DND-41 (cell line): ENCODE data around the gene FLT3LG.
A peak's percentile ranks its signal among the peaks of the same experiment; 100 is the strongest.
"Not testable (repeated sequence)": the region's sequence is repeated elsewhere in the genome, so short reads cannot be mapped to it uniquely, and the experiment has no call there.

ENCODE experiments used
- ATAC-seq: fragments of 200-7000 bp; cut with Tn5 transposase; 3 replicates; pipeline ENCODE4 v1.9.1; 2021; ENCODE audit warnings: low read depth; ENCODE audit not compliant: insufficient read depth
- DNase-seq: peaks from one replicate; pipeline ENCODE4 v3.0.0-alpha.2; 2020
- H2AFZ ChIP-seq: 2 replicates; pipeline ENCODE4 v1.6.0; 2012; ENCODE audit warnings: low read depth, low read length
- H3K27ac ChIP-seq: 2 replicates; pipeline ENCODE4 v1.5.1; 2012; ENCODE audit warnings: low read length, inconsistent platforms
- H3K27me3 ChIP-seq: fragments of 200-600 bp; sonication (generic); 2 replicates; pipeline ENCODE4 v1.6.0; 2012; ENCODE audit warnings: low read length, mild to moderate bottlenecking, inconsistent platforms; ENCODE audit not compliant: insufficient read depth, poor library complexity
- H3K36me3 ChIP-seq: 2 replicates; pipeline ENCODE4 v1.5.1; 2012; ENCODE audit warnings: low read length, inconsistent platforms; ENCODE audit not compliant: insufficient read depth
- H3K4me1 ChIP-seq: 2 replicates; pipeline ENCODE4 v1.5.1; 2012; ENCODE audit warnings: mild to moderate bottlenecking, low read length; ENCODE audit not compliant: insufficient read depth
- H3K4me2 ChIP-seq: 2 replicates; pipeline ENCODE4 v1.6.0; 2012; ENCODE audit warnings: mild to moderate bottlenecking, moderate library complexity, low read length, inconsistent platforms; ENCODE audit not compliant: insufficient read depth
- H3K4me3 ChIP-seq, 2 experiments: fragments of 200-600 bp in 1 of 2; shearing (Covaris generic) in 1 of 2; 2 replicates each; pipeline ENCODE4 v1.5.1; 2012 to 2016; ENCODE audit warnings: inconsistent platforms in 2 of 2, low read length in 2 of 2, mild to moderate bottlenecking in 2 of 2, low read depth in 1 of 2, moderate library complexity in 1 of 2
- H3K79me2 ChIP-seq: 2 replicates; pipeline ENCODE4 v1.6.0; 2012; ENCODE audit warnings: low read length, inconsistent platforms; ENCODE audit not compliant: insufficient read depth
- H3K9ac ChIP-seq: 2 replicates; pipeline ENCODE4 v1.6.0; 2012; ENCODE audit warnings: low read depth, mild to moderate bottlenecking, inconsistent platforms, low read length, moderate library complexity
- H3K9me3 ChIP-seq: 2 replicates; pipeline ENCODE4 v1.5.1; 2012; ENCODE audit warnings: low read length, moderate library complexity, mild to moderate bottlenecking, inconsistent platforms; ENCODE audit not compliant: insufficient read depth, severe bottlenecking
- H4K20me1 ChIP-seq: 2 replicates; pipeline ENCODE4 v1.6.0; 2012; ENCODE audit warnings: low read length; ENCODE audit not compliant: insufficient read depth
- EZH2 ChIP-seq: IDR thresholded peaks from 3 replicates; pipeline ENCODE4 v1.6.1; 2012; ENCODE audit warnings: borderline replicate concordance, low read depth, mild to moderate bottlenecking, moderate library complexity, low read length, inconsistent platforms; ENCODE audit not compliant: severe bottlenecking
- TF ChIP-seq, protein P1 (sequence below): IDR thresholded peaks from 2 replicates; pipeline ENCODE4 v1.5.1; 2012; ENCODE audit warnings: borderline replicate concordance, low read length, moderate library complexity, mild to moderate bottlenecking; ENCODE audit not compliant: poor library complexity, severe bottlenecking; ENCODE audit errors: extremely low read depth

FLT3LG gene

DNA sequence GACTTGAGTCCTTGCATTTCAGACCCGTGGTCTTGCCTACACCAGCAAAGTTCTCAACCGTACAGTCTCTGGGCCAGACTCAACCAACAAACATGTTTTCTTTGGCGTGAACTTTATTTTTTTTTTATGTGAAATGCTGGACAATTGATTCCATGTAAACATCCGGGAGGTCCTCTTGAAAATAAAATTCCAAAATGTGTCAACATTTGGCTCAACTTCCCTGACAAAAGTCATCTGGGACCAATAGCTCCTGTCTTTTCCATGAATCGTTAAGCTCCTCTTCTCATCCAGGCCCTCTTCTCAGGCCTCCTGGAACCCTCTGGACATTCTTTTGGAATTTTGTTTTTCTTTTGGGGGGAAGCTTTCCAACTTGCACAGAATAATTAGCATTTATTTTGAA is 18.2 kb upstream of the FLT3LG start:
- peaks cover 57% of the 10 kb centered on the region for H3K79me2 ChIP-seq
- H3K36me3 ChIP-seq: peaks cover 45% of the 10 kb centered on the region
- no peak overlapping the region for H3K4me2 ChIP-seq
- no peak for ATAC-seq
- no peak overlapping the region for H2AFZ ChIP-seq
- H3K4me3 ChIP-seq: no peak overlapping the region
- H3K4me1 ChIP-seq: peaks cover 23% of the 10 kb centered on the region
- no peak overlapping the region for H3K27ac ChIP-seq
- H3K9me3 ChIP-seq: no peaks in the 10 kb centered on the region
- no peaks in the 10 kb centered on the region for H4K20me1 ChIP-seq
- no peak overlapping the region for H3K9ac ChIP-seq
- H3K27me3 ChIP-seq: no peaks in the 10 kb centered on the region
- TF ChIP-seq, protein P1, sequence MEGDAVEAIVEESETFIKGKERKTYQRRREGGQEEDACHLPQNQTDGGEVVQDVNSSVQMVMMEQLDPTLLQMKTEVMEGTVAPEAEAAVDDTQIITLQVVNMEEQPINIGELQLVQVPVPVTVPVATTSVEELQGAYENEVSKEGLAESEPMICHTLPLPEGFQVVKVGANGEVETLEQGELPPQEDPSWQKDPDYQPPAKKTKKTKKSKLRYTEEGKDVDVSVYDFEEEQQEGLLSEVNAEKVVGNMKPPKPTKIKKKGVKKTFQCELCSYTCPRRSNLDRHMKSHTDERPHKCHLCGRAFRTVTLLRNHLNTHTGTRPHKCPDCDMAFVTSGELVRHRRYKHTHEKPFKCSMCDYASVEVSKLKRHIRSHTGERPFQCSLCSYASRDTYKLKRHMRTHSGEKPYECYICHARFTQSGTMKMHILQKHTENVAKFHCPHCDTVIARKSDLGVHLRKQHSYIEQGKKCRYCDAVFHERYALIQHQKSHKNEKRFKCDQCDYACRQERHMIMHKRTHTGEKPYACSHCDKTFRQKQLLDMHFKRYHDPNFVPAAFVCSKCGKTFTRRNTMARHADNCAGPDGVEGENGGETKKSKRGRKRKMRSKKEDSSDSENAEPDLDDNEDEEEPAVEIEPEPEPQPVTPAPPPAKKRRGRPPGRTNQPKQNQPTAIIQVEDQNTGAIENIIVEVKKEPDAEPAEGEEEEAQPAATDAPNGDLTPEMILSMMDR: no peak
- TF ChIP-seq EZH2: no peak
- DNase-seq: no peak

GRCh38 chr19:49456326-49456725 is 17.7 kb upstream of the FLT3LG start:
- Histone ChIP-seq H4K20me1 (no peaks in the 10 kb centered on the region), H3K9ac (no peak overlapping the region), H3K36me3 (peaks cover 45% of the 10 kb centered on the region), H3K79me2 (peaks cover 53% of the 10 kb centered on the region), H2AFZ (no peak overlapping the region), H3K27ac (no peak overlapping the region), H3K27me3 (no peaks in the 10 kb centered on the region), H3K4me2 (no peak overlapping the region), H3K4me1 (peaks cover 22% of the 10 kb centered on the region), H3K4me3 (no peak overlapping the region), H3K9me3 (no peaks in the 10 kb centered on the region)
- ATAC-seq: no peak
- DNase-seq: no peak
- TF ChIP-seq, protein P1: no peak
- no peak for TF ChIP-seq EZH2

- Histone ChIP-seq H2AFZ (no peak overlapping the region), H3K9me3 (no peaks in the 10 kb centered on the region), H3K27me3 (no peaks in the 10 kb centered on the region), H3K27ac (0 out of 2 replicates have a peak overlapping the region, but pooled peaks have one; percentile 6), H3K4me1 (peaks cover 12% of the 10 kb centered on the region), H3K4me3 (no peak overlapping the region), H3K9ac (no peak overlapping the region), H3K4me2 (no peak overlapping the region), H3K79me2 (peaks cover 43% of the 10 kb centered on the region), H3K36me3 (peaks cover 43% of the 10 kb centered on the region), H4K20me1 (no peaks in the 10 kb centered on the region)
- no peak for TF ChIP-seq EZH2
- TF ChIP-seq, protein P1: no peak
- ATAC-seq: no peak
- no peak for DNase-seq
Measured at GRCh38 chr19:49458567-49458903, 15.5 kb upstream of the FLT3LG start.

- no peak overlapping the region for H2AFZ ChIP-seq
- DNase-seq: no peak
- H4K20me1 ChIP-seq: no peaks in the 10 kb centered on the region
- no peak overlapping the region for H3K27ac ChIP-seq
- H3K4me1 ChIP-seq: peaks cover 5% of the 10 kb centered on the region
- H3K27me3 ChIP-seq: no peaks in the 10 kb centered on the region
- no peaks in the 10 kb centered on the region for H3K9me3 ChIP-seq
- H3K4me3 ChIP-seq: no peak overlapping the region
- TF ChIP-seq EZH2: no peak
- TF ChIP-seq, protein P1: no peak
- ATAC-seq: 0 out of 3 replicates have a peak, but pooled peaks have one; percentile 31
- peaks cover 46% of the 10 kb centered on the region for H3K36me3 ChIP-seq
- no peak overlapping the region for H3K4me2 ChIP-seq
- no peak overlapping the region for H3K9ac ChIP-seq
- H3K79me2 ChIP-seq: peaks cover 35% of the 10 kb centered on the region
Measured at GRCh38 chr19:49459388-49459787, 14.6 kb upstream of the FLT3LG start.

- not testable (repeated sequence) for H3K9me3 ChIP-seq, H2AFZ ChIP-seq, H3K4me3 ChIP-seq, H3K4me2 ChIP-seq, ATAC-seq, H3K9ac ChIP-seq, H3K4me1 ChIP-seq, H3K27me3 ChIP-seq, H3K27ac ChIP-seq, DNase-seq, H4K20me1 ChIP-seq
- H3K79me2 ChIP-seq: peaks cover 20% of the 10 kb centered on the region
- peaks cover 53% of the 10 kb centered on the region for H3K36me3 ChIP-seq
Measured at GRCh38 chr19:49461130-49461529, 12.9 kb upstream of the FLT3LG start.
